Testis (tissue), 3 donors: ENCODE measurements around the gene RHBDF1. TPM values are rescaled to one million over a fixed set of nuclear protein-coding genes. Genes with fewer than 3 reads are reported as not detected.
"Not testable (repeated sequence)": the region's sequence is repeated elsewhere in the genome, so short reads cannot be mapped to it uniquely, and the experiment has no call there.

Experiments used
- DNase-seq: peaks from one replicate; pipeline ENCODE4 v3.0.0-alpha.2; 2019
- H3K27ac ChIP-seq, 2 donors: fragments of 200-600 bp; sonication (generic); one replicate each; pipeline ENCODE4 v1.5.1; 2019
- H3K27me3 ChIP-seq: fragments of 200-600 bp; sonication (generic); one replicate; pipeline ENCODE4 v1.5.1; 2019
- H3K36me3 ChIP-seq: fragments of 200-600 bp; sonication (generic); one replicate; pipeline ENCODE4 v1.5.1; 2017; ENCODE audit warnings: low read depth; ENCODE audit errors: missing control alignments
- H3K4me1 ChIP-seq: fragments of 200-600 bp; sonication (generic); one replicate; pipeline ENCODE4 v1.5.1; 2019
- H3K4me3 ChIP-seq, 2 donors: fragments of 200-600 bp; sonication (generic); one replicate each; pipeline ENCODE4 v1.5.1; 2017 to 2019
- H3K9me3 ChIP-seq: fragments of 200-600 bp; sonication (generic); one replicate; pipeline ENCODE4 v1.5.1; 2017
- POLR2A ChIP-seq: fragments of 450-650 bp; IDR thresholded peaks from one replicate; pipeline ENCODE4 v1.6.1; 2017; ENCODE audit warnings: antibody characterized with exemption, mild to moderate bottlenecking, moderate library complexity
- WGBS, 2 donors: methylation state at CpG; one replicate each; pipeline ENCODE4 v1.1.5; 2018; 5-methylcytosine and 5-hydroxymethylcytosine counted together
- intact Hi-C: fragments of 100-400 bp; cut with DNase I; formaldehyde crosslinking; loops from one replicate; pipeline ENCODE4 v1.15.1; 2023; ENCODE audit warnings: low total_unique reads
- polyA plus RNA-seq: library from polyadenylated mRNA; stranded (reverse); fragments of 350-450 nt; fragmentation: Illumina TruSeq; extraction: RNeasy Lipid Tissue Mini Kit (QIAGEN cat#74804); gene quantifications from one replicate; pipeline ENCODE4 v1.2.3, GENCODE V29; 2014; ENCODE audit warnings: low read depth, low replicate concordance; ENCODE audit not compliant: insufficient read depth
- total RNA-seq, 2 donors: library from RNA; depleted of rRNA; stranded (reverse); fragments of >200 nt; gene quantifications; one replicate each; pipeline ENCODE4 v1.2.3, GENCODE V29; 2016
- TF ChIP-seq, protein P1 (sequence below), 3 experiments: fragments of 450-650 bp in 2 of 3; fragments of 200-600 bp in 1 of 3; sonication (generic) in 1 of 3; IDR thresholded peaks; one replicate each; pipeline ENCODE4 v1.5.1; 2016 to 2019; ENCODE audit warnings: antibody characterized with exemption in 3 of 3, mild to moderate bottlenecking in 2 of 3, moderate library complexity in 1 of 3

RHBDF1 gene
- total and polyA plus RNA-seq, 3 donors from 2014 or later: 15.9 to 22.5 (median 18.3) TPM

DNA sequence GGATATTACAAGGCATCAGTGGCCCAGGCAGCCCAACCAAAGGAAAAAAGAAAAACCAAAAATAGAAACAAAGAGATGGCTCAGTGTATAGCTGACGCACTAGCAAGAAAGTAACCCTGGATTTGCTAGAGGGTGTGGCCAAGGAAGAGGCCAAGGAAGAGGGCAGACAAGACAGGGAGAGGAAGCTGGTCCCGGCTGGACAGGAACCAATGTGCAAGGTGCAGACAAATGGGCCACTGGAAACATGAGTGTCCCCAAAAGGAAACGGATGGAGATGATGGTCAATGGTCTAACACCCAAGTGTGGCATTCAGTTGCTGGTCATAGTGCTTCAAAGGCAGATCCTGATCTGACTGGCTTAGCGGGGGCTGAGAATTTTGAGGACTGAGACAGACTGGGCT is 29.7 kb downstream of the RHBDF1 start:
- no peaks in the 10 kb centered on the region for H3K27me3 ChIP-seq
- H3K27ac ChIP-seq: no peak overlapping the region
- H3K36me3 ChIP-seq: no peaks in the 10 kb centered on the region
- intact Hi-C loops: no loop called here
- H3K9me3 ChIP-seq: no peaks in the 10 kb centered on the region
- TF ChIP-seq, protein P1, sequence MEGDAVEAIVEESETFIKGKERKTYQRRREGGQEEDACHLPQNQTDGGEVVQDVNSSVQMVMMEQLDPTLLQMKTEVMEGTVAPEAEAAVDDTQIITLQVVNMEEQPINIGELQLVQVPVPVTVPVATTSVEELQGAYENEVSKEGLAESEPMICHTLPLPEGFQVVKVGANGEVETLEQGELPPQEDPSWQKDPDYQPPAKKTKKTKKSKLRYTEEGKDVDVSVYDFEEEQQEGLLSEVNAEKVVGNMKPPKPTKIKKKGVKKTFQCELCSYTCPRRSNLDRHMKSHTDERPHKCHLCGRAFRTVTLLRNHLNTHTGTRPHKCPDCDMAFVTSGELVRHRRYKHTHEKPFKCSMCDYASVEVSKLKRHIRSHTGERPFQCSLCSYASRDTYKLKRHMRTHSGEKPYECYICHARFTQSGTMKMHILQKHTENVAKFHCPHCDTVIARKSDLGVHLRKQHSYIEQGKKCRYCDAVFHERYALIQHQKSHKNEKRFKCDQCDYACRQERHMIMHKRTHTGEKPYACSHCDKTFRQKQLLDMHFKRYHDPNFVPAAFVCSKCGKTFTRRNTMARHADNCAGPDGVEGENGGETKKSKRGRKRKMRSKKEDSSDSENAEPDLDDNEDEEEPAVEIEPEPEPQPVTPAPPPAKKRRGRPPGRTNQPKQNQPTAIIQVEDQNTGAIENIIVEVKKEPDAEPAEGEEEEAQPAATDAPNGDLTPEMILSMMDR (IDR thresholded peaks at IDR 0.05): no peak
- no peak for TF ChIP-seq POLR2A
- no peak overlapping the region for H3K4me3 ChIP-seq
- no peak for DNase-seq
- no peaks in the 10 kb centered on the region for H3K4me1 ChIP-seq
- WGBS, 2 donors: 87 to 89% methylated on average over 4 of the region's 4 CpGs

GRCh38 chr16:42069-42457 is 30.4 kb downstream of the RHBDF1 start:
- no peaks in the 10 kb centered on the region for H3K36me3 ChIP-seq
- intact Hi-C loops: no loop called here
- TF ChIP-seq, protein P1 (IDR thresholded peaks at IDR 0.05): no peak
- WGBS, 2 donors: 40 to 56% methylated on average over 11 of the region's 11 CpGs
- H3K4me1 ChIP-seq: no peaks in the 10 kb centered on the region
- no peak for DNase-seq
- H3K9me3 ChIP-seq: no peaks in the 10 kb centered on the region
- peak overlapping the region; percentile 29 to 41 for H3K4me3 ChIP-seq
- peak overlapping the region in 1 of 2 donors; percentile 36 for H3K27ac ChIP-seq
- no peaks in the 10 kb centered on the region for H3K27me3 ChIP-seq

- H3K27me3 ChIP-seq: no peaks in the 10 kb centered on the region
- WGBS, 2 donors: 29 to 68% methylated on average over 15 to 22 of the region's 22 CpGs
- no peaks in the 10 kb centered on the region for H3K9me3 ChIP-seq
- peak overlapping the region in 1 of 2 donors; percentile 36 for H3K27ac ChIP-seq
- H3K36me3 ChIP-seq: no peaks in the 10 kb centered on the region
- peak; percentile 50 for DNase-seq
- H3K4me3 ChIP-seq: peak overlapping the region; percentile 29 to 41
- no peaks in the 10 kb centered on the region for H3K4me1 ChIP-seq
- intact Hi-C loops: no loop called here
- no peak for TF ChIP-seq POLR2A
- TF ChIP-seq, protein P1 (IDR thresholded peaks at IDR 0.05): no peak
Measured at GRCh38 chr16:41439-42068, 30.9 kb downstream of the RHBDF1 start.

DNA sequence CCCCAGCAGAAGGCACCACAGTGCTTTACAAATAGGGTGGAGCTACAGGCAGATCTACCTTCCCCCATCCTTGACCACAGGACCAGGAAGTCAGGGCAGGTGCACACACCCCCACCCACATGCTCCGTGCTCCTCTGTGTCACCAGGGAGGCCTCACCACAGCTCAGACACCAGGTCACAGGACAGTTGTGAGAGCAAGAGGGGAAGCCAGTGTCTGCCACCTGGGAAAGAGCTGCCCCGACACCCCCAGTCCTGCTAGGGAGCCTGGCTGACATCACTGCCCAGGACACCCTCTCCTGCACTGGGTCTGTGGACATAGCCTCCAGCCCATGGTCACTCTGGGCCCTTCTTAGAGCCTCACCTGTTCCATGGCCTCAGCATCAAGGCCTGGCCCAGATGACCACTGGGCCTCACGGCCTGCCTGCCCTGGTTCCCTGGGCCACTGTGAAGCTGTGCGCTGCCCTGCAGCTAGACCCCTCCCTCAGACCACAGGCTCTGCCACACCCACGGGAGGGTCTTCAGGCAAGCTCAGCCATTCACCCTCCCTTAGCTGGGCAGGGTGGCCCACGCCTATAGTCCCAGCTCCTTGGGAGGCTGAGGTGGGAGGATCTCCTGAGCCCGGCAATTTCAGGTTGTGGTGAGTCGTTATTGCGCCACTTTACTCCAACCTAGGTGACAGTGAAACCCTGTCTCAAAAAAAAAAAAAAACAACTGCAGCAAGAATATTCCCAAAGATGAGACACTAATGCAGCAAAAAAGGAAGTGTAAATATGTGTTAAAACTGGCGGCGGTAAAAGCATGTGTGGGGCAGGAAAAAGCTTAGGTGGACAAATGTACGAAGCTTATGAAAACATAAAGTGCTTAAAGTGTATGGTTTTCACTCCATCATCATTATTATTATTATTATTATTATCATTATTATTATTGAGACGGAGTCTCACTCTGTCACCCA is 33.2 kb downstream of the RHBDF1 start:
- no peak overlapping the region for H3K4me3 ChIP-seq
- no peak for DNase-seq
- no peaks in the 10 kb centered on the region for H3K9me3 ChIP-seq
- TF ChIP-seq POLR2A: no peak
- TF ChIP-seq, protein P1 (IDR thresholded peaks at IDR 0.05): no peak
- H3K4me1 ChIP-seq: no peaks in the 10 kb centered on the region
- WGBS, 2 donors: 90 to 92% methylated on average over 11 to 13 of the region's 13 CpGs
- no peaks in the 10 kb centered on the region for H3K36me3 ChIP-seq
- intact Hi-C loops: no loop called here
- H3K27me3 ChIP-seq: no peaks in the 10 kb centered on the region
- no peak overlapping the region for H3K27ac ChIP-seq

GRCh38 chr16:38206-38605 is 34.2 kb downstream of the RHBDF1 start:
- H3K27ac ChIP-seq, intact Hi-C loops, H3K4me3 ChIP-seq, H3K9me3 ChIP-seq, DNase-seq, H3K27me3 ChIP-seq, H3K4me1 ChIP-seq, H3K36me3 ChIP-seq: not testable (repeated sequence)
- 73 to 94% methylated on average over 8 to 11 of the region's 11 CpGs for WGBS, 2 donors
